ENCODE data around the gene WDR38.
"Not testable (repeated sequence)": the region's sequence is repeated elsewhere in the genome, so short reads cannot be mapped to it uniquely, and the experiment has no call there.

WDR38 gene

GRCh38 chr9:124841075-124841821, 12.0 kb upstream of the WDR38 start:
- DNase-seq, result no peak
- no peak for TF ChIP-seq POLR2A (IDR thresholded peaks at IDR 0.05; ENCODE audit: low read length)
- TF ChIP-seq GATA1 (IDR thresholded peaks at IDR 0.05; ENCODE audit: low read depth, low read length), result no peak

GRCh38 chr9:124843456-124844034, 9.7 kb upstream of the WDR38 start:
- no peak for TF ChIP-seq POLR2A (IDR thresholded peaks at IDR 0.05; ENCODE audit: low read length)
- TF ChIP-seq GATA1 (IDR thresholded peaks at IDR 0.05; ENCODE audit: low read depth, low read length), result no peak
- no peak for DNase-seq

GRCh38 chr9:124844291-124844690, 9.0 kb upstream of the WDR38 start:
- no peak for DNase-seq

GRCh38 chr9:124846467-124846866, 6.8 kb upstream of the WDR38 start:
- not testable (repeated sequence) for DNase-seq

More at GRCh38 chr9:124844291-124844690, 9.0 kb upstream of the WDR38 start:
- no peak for TF ChIP-seq GATA1 (IDR thresholded peaks at IDR 0.05; ENCODE audit: low read depth, low read length)
- TF ChIP-seq POLR2A (IDR thresholded peaks at IDR 0.05; ENCODE audit: low read length), result no peak

- TF ChIP-seq GATA1 (IDR thresholded peaks at IDR 0.05; ENCODE audit: low read depth, low read length) (no peak), POLR2A (IDR thresholded peaks at IDR 0.05; ENCODE audit: low read length) (no peak)
- DNase-seq, result no peak
These were observed 6.3 kb upstream of the WDR38 start for GRCh38 chr9:124846969-124847368.

- TF ChIP-seq GATA1 (IDR thresholded peaks at IDR 0.05; ENCODE audit: low read depth, low read length) (no peak), POLR2A (IDR thresholded peaks at IDR 0.05; ENCODE audit: low read length) (no peak)
- DNase-seq, result no peak
These were observed 3.5 kb upstream of the WDR38 start for GRCh38 chr9:124849801-124850200.

GRCh38 chr9:124852121-124852828, 985 bp upstream of the WDR38 start:
- TF ChIP-seq GATA1 (IDR thresholded peaks at IDR 0.05; ENCODE audit: low read depth, low read length), result no peak
- no peak for TF ChIP-seq POLR2A (IDR thresholded peaks at IDR 0.05; ENCODE audit: low read length)
- no peak for DNase-seq

GRCh38 chr9:124853605-124854143, 414 bp downstream of the WDR38 start:
- DNase-seq, result no peak
- no peak for TF ChIP-seq GATA1 (IDR thresholded peaks at IDR 0.05; ENCODE audit: low read depth, low read length)

- no peak for DNase-seq
- TF ChIP-seq POLR2A (IDR thresholded peaks at IDR 0.05; ENCODE audit: low read length), result no peak
- no peak for TF ChIP-seq GATA1 (IDR thresholded peaks at IDR 0.05; ENCODE audit: low read depth, low read length)
These were observed 901 bp downstream of the WDR38 start for GRCh38 chr9:124854161-124854560.

GRCh38 chr9:124854822-124855221, 1.6 kb downstream of the WDR38 start:
- no peak for TF ChIP-seq GATA1 (IDR thresholded peaks at IDR 0.05; ENCODE audit: low read depth, low read length)
- TF ChIP-seq POLR2A (IDR thresholded peaks at IDR 0.05; ENCODE audit: low read length), result no peak

GRCh38 chr9:124855566-124855943, 2.3 kb downstream of the WDR38 start:
- TF ChIP-seq GATA1 (IDR thresholded peaks at IDR 0.05; ENCODE audit: low read depth, low read length), result no peak
- no peak for TF ChIP-seq POLR2A (IDR thresholded peaks at IDR 0.05; ENCODE audit: low read length)
- DNase-seq, result no peak

More at GRCh38 chr9:124854822-124855221, 1.6 kb downstream of the WDR38 start:
- no peak for DNase-seq

- DNase-seq, result peak in 1 of 2 experiments; percentile 40
- TF ChIP-seq GATA1 (IDR thresholded peaks at IDR 0.05; ENCODE audit: low read depth, low read length), result no peak
- TF ChIP-seq POLR2A (IDR thresholded peaks at IDR 0.05; ENCODE audit: low read length), result no peak
These were observed 2.9 kb downstream of the WDR38 start for GRCh38 chr9:124855944-124856765.

- DNase-seq, result peak in 1 of 2 experiments; percentile 32
- no peak for TF ChIP-seq GATA1 (IDR thresholded peaks at IDR 0.05; ENCODE audit: low read depth, low read length)
- TF ChIP-seq POLR2A (IDR thresholded peaks at IDR 0.05; ENCODE audit: low read length), result no peak
These were observed 4.4 kb downstream of the WDR38 start for GRCh38 chr9:124857533-124858162.

All from erythroblast (primary cell).